Peyer's patch (tissue), 4 donors: ENCODE results near the gene RALGPS1. TPM values are rescaled to one million over a fixed set of nuclear protein-coding genes. Genes with fewer than 3 reads are reported as not detected.

Experiments used
- DNase-seq, 3 donors: peaks; one replicate each; pipeline ENCODE4 v3.0.0-alpha.2; 2017 to 2019
- H3K27ac ChIP-seq, 4 donors: fragments of 200-600 bp; sonication (generic); one replicate each; pipeline ENCODE4 v1.5.1; 2016 to 2019
- H3K27me3 ChIP-seq, 2 donors: fragments of 200-600 bp; sonication (generic); one replicate each; pipeline ENCODE4 v1.5.1; 2019
- H3K36me3 ChIP-seq, 3 donors: fragments of 200-600 bp; sonication (generic); one replicate each; pipeline ENCODE4 v1.5.1; 2016 to 2019
- H3K4me1 ChIP-seq, 4 donors: fragments of 200-600 bp; sonication (generic); one replicate each; pipeline ENCODE4 v1.5.1; 2016 to 2019
- H3K4me3 ChIP-seq, 4 donors: fragments of 200-600 bp; sonication (generic); 1 replicate in 3 of 4; 2 replicates in 1 of 4; pipeline ENCODE4 v1.5.1; 2016 to 2019; ENCODE audit warnings: mild to moderate bottlenecking in 1 of 4
- H3K9me3 ChIP-seq, 4 donors: fragments of 200-600 bp; sonication (generic); one replicate each; pipeline ENCODE4 v1.5.1; 2016 to 2019; ENCODE audit warnings: mild to moderate bottlenecking in 1 of 4
- POLR2A ChIP-seq, 2 donors: fragments of 450-650 bp; IDR thresholded peaks; one replicate each; pipeline ENCODE4 v1.5.1; 2017; ENCODE audit warnings: antibody characterized with exemption in 2 of 2, mild to moderate bottlenecking in 2 of 2, moderate library complexity in 2 of 2
- total RNA-seq, 4 donors: library from RNA; depleted of rRNA; stranded (reverse); fragments of >200 nt; gene quantifications; one replicate each; pipeline ENCODE4 v1.1.0, GENCODE V29; 2016
- TF ChIP-seq, protein P1 (sequence below), 6 experiments: fragments of 450-650 bp in 4 of 6; fragments of 200-600 bp in 2 of 6; sonication (generic) in 1 of 6; IDR thresholded peaks; one replicate each; pipeline ENCODE4 v1.5.1; 2017 to 2019; ENCODE audit warnings: antibody characterized with exemption in 6 of 6, mild to moderate bottlenecking in 3 of 6, moderate library complexity in 1 of 6

Gene RALGPS1
- total RNA-seq, 4 donors from 2014 or later, result 38.8 to 158 (median 141) TPM

DNA sequence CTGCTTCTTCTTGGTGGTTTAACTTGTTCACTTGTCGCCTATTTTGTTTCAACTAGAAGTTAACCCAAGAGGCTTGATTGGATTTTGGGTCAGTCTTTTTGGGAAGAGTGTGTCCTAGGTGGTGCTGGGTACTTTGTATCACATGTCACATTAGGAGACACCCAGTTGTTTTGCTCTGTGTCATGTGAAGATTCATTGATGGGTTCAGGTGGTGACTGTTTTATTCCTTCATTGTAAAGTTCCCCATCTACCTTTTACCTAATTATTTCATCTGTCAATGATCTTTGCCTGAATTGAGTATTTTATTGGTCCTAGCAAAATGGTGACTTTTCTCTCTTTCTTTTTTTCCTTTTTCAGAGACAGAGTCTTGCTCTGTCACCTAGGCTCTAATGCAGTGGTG lies 69.2 kb downstream of the RALGPS1 start:
- Histone ChIP-seq H3K36me3 (no peaks in the 10 kb centered on the region), H3K4me1 (peaks cover 0 to 30% (median 6%) of the 10 kb centered on the region in 4 donors), H3K9me3 (no peaks in the 10 kb centered on the region), H3K4me3 (no peak overlapping the region), H3K27me3 (no peaks in the 10 kb centered on the region), H3K27ac (no peak overlapping the region)
- TF ChIP-seq, protein P1, sequence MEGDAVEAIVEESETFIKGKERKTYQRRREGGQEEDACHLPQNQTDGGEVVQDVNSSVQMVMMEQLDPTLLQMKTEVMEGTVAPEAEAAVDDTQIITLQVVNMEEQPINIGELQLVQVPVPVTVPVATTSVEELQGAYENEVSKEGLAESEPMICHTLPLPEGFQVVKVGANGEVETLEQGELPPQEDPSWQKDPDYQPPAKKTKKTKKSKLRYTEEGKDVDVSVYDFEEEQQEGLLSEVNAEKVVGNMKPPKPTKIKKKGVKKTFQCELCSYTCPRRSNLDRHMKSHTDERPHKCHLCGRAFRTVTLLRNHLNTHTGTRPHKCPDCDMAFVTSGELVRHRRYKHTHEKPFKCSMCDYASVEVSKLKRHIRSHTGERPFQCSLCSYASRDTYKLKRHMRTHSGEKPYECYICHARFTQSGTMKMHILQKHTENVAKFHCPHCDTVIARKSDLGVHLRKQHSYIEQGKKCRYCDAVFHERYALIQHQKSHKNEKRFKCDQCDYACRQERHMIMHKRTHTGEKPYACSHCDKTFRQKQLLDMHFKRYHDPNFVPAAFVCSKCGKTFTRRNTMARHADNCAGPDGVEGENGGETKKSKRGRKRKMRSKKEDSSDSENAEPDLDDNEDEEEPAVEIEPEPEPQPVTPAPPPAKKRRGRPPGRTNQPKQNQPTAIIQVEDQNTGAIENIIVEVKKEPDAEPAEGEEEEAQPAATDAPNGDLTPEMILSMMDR (IDR thresholded peaks at IDR 0.05), result no peak
- TF ChIP-seq POLR2A (IDR thresholded peaks at IDR 0.05), result no peak
- DNase-seq, result no peak

DNA sequence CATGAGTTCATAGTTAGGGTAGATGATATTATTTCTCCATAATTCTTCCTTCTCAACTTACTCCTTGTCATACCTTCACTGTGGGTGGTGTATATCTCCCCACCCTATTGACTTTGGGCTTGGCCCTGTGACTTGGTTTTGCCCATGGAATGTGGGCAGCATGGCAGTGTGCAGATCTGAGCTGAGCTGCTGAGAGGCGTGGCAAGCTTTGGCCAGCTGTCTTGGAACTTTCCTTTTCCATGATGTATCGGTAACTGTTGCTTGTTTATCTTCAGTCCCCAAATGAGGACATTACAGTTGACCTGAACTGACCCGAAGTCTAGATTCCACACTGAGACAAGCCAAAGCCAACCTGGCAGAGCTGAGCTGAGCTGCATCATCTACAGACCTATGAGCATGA lies 70.4 kb downstream of the RALGPS1 start:
- Histone ChIP-seq H3K27me3 (no peaks in the 10 kb centered on the region), H3K4me1 (peaks cover 0 to 38% (median 6%) of the 10 kb centered on the region in 4 donors), H3K36me3 (no peaks in the 10 kb centered on the region), H3K4me3 (no peak overlapping the region), H3K9me3 (no peaks in the 10 kb centered on the region), H3K27ac (peak overlapping the region in 2 of 4 donors; percentile 42 to 77)
- no peak for DNase-seq
- TF ChIP-seq, protein P1 (IDR thresholded peaks at IDR 0.05), result no peak
- no peak for TF ChIP-seq POLR2A (IDR thresholded peaks at IDR 0.05)

DNA sequence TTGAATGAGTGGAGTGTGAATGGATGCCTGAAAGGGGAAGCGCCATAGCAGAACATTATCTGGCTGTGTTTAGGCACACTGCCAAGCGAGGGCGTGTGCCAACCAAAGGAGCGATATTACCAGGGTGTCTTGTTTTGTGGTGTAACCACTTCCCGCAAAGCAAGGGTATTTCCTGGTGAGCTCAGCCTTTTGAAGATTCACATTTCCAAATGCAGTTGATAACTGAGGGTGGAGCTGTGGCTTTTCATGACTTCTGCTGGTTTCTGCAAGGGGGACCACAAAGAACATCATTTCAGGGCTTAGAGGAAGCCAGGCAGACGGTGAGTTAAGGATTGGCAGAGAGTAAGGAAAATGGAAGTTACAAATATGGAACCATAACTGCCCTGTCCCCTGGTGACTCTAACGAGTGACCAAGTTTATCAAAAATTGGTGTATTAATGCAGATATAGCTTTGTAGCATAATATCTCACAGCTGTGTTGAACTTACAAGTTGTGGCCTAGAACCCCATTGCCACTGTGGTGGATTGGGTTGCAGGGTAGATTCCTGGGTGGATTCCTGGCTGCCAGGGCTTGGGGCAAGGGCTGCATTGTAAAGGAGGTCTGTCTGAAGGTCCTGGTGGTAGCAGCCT lies 71.4 kb downstream of the RALGPS1 start:
- peak; percentile 65 to 89 (median 85) for DNase-seq
- no peaks in the 10 kb centered on the region for H3K27me3 ChIP-seq
- TF ChIP-seq, protein P1 (IDR thresholded peaks at IDR 0.05), result no peak
- TF ChIP-seq POLR2A (IDR thresholded peaks at IDR 0.05), result no peak
- peaks cover 0 to 43% (median 6%) of the 10 kb centered on the region in 4 donors for H3K4me1 ChIP-seq
- H3K9me3 ChIP-seq, result no peaks in the 10 kb centered on the region
- H3K27ac ChIP-seq, result peak overlapping the region in 3 of 4 donors; percentile 29 to 90 (median 77)
- no peak overlapping the region for H3K4me3 ChIP-seq
- no peaks in the 10 kb centered on the region for H3K36me3 ChIP-seq

DNA sequence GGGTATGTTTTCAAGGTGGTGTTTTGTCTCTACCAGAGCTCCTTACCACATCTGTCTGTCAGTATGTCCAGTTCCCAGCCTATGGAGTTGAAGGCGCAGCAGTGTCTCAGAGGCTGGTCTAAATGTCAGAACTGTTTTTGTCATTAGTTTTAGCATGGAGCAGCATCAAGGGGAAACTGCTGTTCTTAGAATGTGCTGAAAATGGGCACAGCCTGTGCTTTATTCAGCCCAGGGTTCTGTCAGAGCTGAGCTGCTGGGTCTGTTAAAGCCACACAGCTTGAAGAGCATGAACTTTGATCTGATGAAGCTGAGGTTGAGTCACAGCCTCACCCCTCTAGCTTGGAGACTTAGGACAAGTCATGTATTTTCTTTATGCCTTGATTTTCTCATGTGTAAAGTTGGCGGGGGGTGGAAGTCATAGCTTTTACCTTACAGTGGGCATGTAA lies 71.9 kb downstream of the RALGPS1 start:
- no peaks in the 10 kb centered on the region for H3K27me3 ChIP-seq
- DNase-seq, result peak in 1 of 3 donors; percentile 80
- H3K4me3 ChIP-seq, result no peak overlapping the region
- H3K36me3 ChIP-seq, result no peaks in the 10 kb centered on the region
- peaks cover 0 to 43% (median 6%) of the 10 kb centered on the region in 4 donors for H3K4me1 ChIP-seq
- TF ChIP-seq, protein P1 (IDR thresholded peaks at IDR 0.05), result no peak
- no peak for TF ChIP-seq POLR2A (IDR thresholded peaks at IDR 0.05)
- peak overlapping the region in 3 of 4 donors; percentile 29 to 90 (median 77) for H3K27ac ChIP-seq
- H3K9me3 ChIP-seq, result no peaks in the 10 kb centered on the region

DNA sequence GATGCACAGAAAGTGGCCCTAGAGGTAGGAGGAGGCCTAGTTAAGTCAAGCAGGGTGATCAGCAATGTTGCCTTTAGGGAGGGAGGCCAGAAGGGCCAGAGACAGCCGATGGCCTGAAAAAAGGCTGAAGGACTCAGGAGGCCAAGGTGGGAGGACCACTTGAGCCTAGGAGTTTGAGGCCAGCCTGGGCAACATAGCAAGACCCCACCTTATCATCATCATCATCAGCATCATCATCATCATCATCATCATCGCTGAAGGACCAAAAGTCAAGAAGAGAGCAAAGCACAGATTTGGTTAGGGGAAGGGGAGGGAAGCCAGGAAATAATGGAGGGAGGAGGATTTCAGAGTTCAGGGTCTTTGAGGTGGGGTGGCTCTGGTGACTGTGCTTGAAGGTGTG lies 74.3 kb downstream of the RALGPS1 start:
- TF ChIP-seq, protein P1 (IDR thresholded peaks at IDR 0.05), result no peak
- no peak for TF ChIP-seq POLR2A (IDR thresholded peaks at IDR 0.05)
- Histone ChIP-seq H3K27ac (peak overlapping the region in 1 of 4 donors; percentile 23), H3K4me3 (no peak overlapping the region), H3K4me1 (peaks cover 0 to 43% (median 6%) of the 10 kb centered on the region in 4 donors), H3K27me3 (no peaks in the 10 kb centered on the region), H3K36me3 (peaks cover 0 to 7% (median 0%) of the 10 kb centered on the region in 3 donors), H3K9me3 (peaks cover 0 to 8% (median 0%) of the 10 kb centered on the region in 4 donors)
- DNase-seq, result no peak
